Measurements from ENCODE around the gene PEX26.
A peak's percentile ranks its signal among the peaks of the same experiment; 100 is the strongest.
"Not testable (repeated sequence)": the region's sequence is repeated elsewhere in the genome, so short reads cannot be mapped to it uniquely, and the experiment has no call there.

The PEX26 gene

DNA sequence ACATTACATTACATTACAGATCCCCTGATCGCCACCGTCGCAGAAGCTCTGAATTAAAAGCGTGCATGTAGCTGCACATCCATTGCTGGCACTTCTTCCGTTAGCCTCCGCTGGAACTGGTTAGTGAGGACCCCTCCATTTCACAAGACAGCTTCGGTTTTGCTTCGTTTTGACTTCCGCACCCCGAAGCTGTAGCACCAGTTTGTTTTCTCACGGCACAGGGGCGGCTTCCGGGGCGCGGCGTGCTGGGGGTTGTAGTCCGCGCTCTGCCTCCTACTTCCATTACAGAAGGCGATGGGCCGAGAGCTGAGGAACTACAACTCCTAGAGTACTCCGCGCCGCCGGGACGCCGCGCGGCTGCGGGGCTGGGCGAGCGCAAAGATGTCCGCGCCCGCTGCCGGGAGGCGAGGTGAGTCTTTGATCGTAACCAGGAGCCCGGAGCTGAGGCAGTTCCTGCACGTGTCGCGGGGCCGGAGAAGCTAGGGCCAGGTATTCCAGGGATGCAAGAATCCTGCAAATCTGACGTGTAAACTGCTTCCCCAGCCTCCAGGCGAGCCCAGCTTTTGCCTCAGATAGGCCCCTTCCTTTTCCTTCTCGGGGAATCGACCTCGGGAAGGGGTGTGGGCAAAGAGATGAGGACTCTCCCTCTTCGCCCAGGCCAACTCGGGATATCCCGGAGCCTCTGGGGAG, at the start of gene PEX26:
PEX26 (plus strand) TSS at position 352 of the 690 bp plus-strand sequence. CDS start 387 bp downstream, outside the sequence.
- intact Hi-C loops (cut with DNase I): loop anchor here (2.0 to 10.0 kb wide), 4 partner anchors 53 to 247 kb away; partner anchors contain the start of gene MICAL3
- DNase-seq: peak; percentile 93 to 99 (median 97)

- intact Hi-C loops (cut with DNase I): loop anchor here (10.0 kb wide), 2 partner anchors 46 to 164 kb away; partner anchors contain the start of gene PEX26
- no peak for DNase-seq
These were observed 48.8 kb upstream of the PEX26 start for GRCh38 chr22:18028817-18029527.

DNA sequence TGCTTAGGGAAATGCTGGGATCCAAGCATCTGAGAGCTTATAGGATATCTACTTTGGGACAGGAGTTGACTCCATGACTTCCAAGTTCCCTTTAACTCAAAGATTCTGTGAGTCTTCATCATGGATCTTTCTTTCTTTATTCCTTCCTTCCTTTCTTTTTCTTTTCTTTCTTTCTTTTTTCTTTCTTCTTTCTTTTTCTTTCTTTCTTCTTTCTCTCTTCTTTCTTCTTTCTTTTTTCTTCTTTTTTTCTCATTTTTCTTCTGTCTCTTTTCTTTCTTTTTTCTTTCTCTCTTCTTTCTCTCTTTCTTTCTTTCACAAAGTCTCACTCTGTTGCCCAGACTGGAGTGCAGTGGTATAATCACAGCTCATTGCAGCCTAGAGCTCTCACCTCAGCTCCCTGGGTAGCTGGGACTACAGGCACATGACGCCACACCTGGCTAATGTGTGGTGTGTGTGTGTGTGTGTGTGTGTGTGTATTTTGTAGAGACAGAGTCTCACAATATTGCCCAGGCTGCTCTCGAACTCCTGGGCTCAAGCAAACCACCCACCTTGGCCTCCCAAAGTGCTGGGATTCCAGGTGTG, 48.0 kb upstream of the PEX26 start:
- no peak for DNase-seq
- intact Hi-C loops (cut with DNase I): loop anchor here (10.0 kb wide), 2 partner anchors 45 to 165 kb away; partner anchors contain the start of gene PEX26

GRCh38 chr22:18031695-18032454, 45.9 kb upstream of the PEX26 start:
- no peak for DNase-seq
- intact Hi-C loops (cut with DNase I): no loop called here

DNA sequence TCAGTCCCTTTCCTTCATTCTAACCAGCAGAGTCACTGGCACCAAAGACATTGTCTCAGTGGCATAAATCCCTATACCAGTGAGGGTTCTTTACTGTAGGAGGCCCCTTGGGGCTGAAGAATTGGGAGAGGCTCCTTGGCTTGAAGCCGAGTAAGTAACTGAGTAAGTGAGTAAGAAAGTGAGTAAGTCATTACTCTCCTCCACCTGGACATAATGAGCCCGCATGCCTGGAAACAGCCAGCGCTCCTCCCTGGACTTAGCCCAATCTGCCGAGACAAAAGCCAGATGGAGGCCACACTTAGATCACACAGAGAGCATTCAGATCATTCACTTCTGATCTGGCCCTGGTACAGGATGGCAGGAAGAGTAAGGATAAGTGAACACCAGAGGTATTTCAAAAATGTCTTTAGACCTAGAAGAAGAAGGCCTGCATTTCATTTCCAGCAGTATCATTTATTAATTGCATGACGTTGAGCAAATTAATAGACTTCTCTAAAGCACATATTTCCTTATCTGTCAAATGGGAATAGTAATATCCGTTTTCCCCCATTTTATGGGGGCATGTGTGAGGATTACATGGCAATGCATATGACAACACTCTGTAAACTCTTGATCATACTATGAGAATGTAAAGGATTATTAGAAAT, 45.2 kb upstream of the PEX26 start:
- DNase-seq: no peak
- intact Hi-C loops (cut with DNase I): no loop called here

DNA sequence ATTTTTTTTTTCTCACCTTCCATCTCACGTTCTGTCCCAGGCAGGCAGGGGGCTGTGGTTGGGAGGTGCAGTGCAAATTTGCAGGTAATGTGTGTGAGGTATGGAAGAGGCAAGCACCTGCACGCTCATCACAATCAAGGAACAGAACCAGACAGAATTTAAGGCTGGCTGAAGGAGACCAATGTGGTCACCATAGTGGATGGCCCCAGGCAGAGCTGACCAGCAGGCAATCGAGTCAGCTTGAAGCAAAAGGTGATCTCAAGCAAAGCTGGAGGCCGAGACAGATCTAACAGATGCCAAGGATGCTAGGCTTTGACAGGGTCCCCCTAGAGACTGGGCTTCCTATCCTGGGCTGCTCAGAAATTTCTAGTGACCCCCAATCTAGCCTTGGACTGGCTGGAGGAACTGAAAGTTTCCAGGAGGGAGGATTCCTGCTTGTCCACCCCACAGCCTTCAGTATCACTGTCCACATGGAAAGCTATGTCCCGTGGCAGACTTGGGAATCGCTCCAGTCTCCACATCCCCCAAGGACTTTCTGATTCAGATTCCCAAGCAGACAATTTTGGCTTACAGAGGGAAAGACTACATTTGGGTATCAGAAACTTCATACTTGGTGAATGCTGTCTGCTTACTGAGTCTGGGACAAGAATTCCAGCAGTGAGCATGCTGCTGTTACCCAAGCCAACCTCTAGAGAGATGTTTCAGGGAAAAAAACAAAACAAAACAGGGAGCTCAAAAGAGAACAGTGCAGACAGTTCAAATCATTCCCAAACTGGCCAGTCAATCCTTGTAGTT, 44.4 kb upstream of the PEX26 start:
- intact Hi-C loops (cut with DNase I): no loop called here
- DNase-seq: peak in 1 of 42 donors; percentile 22

GRCh38 chr22:18034076-18034475, 43.7 kb upstream of the PEX26 start:
- intact Hi-C loops (cut with DNase I): no loop called here
- DNase-seq: no peak

- intact Hi-C loops (cut with DNase I): no loop called here
- no peak for DNase-seq
These were observed 42.0 kb upstream of the PEX26 start for GRCh38 chr22:18035751-18036150.

- DNase-seq; intact Hi-C loops (cut with DNase I): not testable (repeated sequence)
These were observed 36.9 kb upstream of the PEX26 start for GRCh38 chr22:18040898-18041297.

- no peak for DNase-seq
- intact Hi-C loops (cut with DNase I): no loop called here
These were observed 35.1 kb upstream of the PEX26 start for GRCh38 chr22:18042685-18043084.

DNA sequence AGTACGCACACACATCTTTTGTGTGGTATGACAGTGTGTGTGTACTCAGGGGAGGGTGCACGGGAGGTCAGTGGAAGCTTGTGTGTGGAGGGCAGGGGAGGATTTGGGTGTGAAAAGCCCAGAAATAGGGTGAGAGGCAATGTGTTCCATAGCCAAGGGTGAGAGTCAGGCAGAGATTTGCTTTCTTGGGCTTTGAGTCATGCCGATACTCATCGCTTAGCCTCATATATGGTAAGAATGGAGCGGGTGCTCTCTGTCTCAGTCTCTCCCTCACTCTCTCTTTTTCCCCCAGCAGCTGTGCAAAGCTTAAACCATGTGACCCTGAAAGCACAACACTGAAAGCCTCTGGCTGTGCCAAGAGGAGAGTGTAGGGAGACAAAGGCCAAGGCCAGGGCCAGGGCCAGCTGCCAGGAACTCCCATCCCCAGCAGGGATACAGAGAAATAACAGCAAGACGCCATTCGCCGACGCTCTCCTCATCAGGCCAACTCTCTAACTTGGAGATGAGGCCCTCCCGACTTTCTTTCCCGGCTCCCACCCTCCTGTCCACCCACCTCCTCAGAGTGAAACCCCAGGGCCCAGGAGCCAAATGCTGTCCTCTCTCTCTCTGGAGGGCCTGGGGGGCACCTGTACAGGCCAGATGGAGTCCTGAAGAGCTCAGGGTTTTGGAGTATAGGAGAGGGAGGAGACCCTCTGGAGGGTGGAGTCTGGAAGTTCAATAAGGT, 33.1 kb upstream of the PEX26 start:
- peak; percentile 77 to 98 (median 92) for DNase-seq

GRCh38 chr22:18045794-18046193, 32.0 kb upstream of the PEX26 start:
- intact Hi-C loops (cut with DNase I): no loop called here
- DNase-seq: no peak

More for the DNA sequence above, 33.1 kb upstream of the PEX26 start:
- intact Hi-C loops (cut with DNase I): no loop called here

GRCh38 chr22:18048041-18048440, 29.7 kb upstream of the PEX26 start:
- intact Hi-C loops (cut with DNase I): no loop called here
- DNase-seq: no peak

GRCh38 chr22:18048441-18048898, 29.3 kb upstream of the PEX26 start:
- intact Hi-C loops (cut with DNase I): no loop called here
- DNase-seq: peak in 16 of 42 donors; percentile 4 to 54 (median 26)

DNA sequence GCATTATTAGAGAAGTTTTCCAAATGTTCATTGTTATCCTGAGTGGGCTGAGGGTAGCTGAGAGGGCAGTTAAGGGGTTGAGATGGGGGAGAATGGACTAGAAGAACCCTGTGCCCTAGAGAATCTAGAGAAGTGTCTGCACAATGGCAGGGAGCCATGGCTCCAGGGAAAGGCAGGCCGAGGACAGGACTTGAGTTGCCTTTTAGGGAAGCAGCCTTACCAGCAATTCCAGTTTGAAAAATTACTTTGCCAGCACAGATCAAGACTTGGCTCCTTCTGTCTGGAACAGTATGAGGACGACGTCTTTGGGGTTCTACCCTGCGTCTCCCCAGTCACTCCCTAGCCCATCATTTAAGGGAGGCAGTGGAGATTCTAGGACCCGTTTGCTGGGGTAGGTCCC, 27.7 kb upstream of the PEX26 start:
- intact Hi-C loops (cut with DNase I): no loop called here
- no peak for DNase-seq

DNA sequence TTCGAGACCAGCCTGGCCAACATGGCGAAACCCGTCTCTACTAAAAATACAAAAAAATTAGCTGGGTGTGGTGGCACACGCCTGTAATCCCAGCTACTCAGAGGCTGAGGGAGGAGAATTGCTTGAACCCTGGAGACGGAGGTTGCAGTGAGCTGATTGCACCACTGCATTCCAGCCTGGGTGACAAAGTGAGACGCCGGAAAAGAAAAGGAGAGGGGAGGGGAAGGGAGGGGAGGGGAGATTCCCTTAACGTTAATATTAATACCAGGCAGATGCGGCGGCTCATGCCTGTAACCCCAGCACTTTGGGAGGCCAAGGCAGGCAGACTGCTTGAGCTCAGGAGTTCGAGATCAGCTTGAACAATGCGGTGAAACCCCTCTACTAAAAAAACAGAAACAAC, 26.7 kb upstream of the PEX26 start:
- DNase-seq; intact Hi-C loops (cut with DNase I): not testable (repeated sequence)

All from head of caudate nucleus (tissue), 42 donors.